ENCODE results near the gene CRADD. TPM values are rescaled to one million over a fixed set of nuclear protein-coding genes. Genes with fewer than 3 reads are reported as not detected.

Gene CRADD
- total RNA-seq, 1 donor from 2014 or later: 9.8 TPM

DNA sequence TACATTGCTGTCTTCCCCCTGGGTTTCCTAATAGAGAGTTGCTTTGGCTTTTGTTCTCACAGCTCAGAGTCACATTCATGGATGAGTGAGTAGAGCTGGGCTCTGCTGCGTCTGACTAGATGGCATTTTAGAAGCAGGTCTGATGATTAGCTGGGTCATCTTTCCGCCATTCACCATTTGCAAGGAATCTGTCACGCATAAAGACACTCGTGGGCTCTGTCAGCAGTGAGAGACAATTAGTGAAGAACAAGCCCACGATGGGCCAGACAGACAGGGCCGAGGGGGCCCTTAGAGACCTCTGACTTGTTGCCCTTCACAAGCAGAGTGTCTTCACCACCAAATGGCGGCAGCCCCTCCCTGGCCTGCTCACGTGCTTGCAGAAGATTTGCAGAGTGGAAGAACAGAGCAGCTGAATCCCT, 175.0 kb downstream of the CRADD start:
- H3K27me3 Mint-ChIP-seq (ENCODE audit: low read depth): no peaks in the 10 kb centered on the region
- H3K27ac Mint-ChIP-seq (ENCODE audit: unreplicated experiment): peak overlapping the region; percentile 7
- TF ChIP-seq, protein P1, sequence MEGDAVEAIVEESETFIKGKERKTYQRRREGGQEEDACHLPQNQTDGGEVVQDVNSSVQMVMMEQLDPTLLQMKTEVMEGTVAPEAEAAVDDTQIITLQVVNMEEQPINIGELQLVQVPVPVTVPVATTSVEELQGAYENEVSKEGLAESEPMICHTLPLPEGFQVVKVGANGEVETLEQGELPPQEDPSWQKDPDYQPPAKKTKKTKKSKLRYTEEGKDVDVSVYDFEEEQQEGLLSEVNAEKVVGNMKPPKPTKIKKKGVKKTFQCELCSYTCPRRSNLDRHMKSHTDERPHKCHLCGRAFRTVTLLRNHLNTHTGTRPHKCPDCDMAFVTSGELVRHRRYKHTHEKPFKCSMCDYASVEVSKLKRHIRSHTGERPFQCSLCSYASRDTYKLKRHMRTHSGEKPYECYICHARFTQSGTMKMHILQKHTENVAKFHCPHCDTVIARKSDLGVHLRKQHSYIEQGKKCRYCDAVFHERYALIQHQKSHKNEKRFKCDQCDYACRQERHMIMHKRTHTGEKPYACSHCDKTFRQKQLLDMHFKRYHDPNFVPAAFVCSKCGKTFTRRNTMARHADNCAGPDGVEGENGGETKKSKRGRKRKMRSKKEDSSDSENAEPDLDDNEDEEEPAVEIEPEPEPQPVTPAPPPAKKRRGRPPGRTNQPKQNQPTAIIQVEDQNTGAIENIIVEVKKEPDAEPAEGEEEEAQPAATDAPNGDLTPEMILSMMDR (conservative IDR thresholded peaks at IDR 0.05): no peak
- peaks cover 5% of the 10 kb centered on the region for H3K9me3 Mint-ChIP-seq
- no peaks in the 10 kb centered on the region for H3K36me3 Mint-ChIP-seq (ENCODE audit: low read depth)
- H3K4me1 Mint-ChIP-seq: peaks cover 42% of the 10 kb centered on the region
- no peak overlapping the region for H3K4me3 Mint-ChIP-seq
- no peak for DNase-seq (ENCODE audit: low read depth, low spot score)

DNA sequence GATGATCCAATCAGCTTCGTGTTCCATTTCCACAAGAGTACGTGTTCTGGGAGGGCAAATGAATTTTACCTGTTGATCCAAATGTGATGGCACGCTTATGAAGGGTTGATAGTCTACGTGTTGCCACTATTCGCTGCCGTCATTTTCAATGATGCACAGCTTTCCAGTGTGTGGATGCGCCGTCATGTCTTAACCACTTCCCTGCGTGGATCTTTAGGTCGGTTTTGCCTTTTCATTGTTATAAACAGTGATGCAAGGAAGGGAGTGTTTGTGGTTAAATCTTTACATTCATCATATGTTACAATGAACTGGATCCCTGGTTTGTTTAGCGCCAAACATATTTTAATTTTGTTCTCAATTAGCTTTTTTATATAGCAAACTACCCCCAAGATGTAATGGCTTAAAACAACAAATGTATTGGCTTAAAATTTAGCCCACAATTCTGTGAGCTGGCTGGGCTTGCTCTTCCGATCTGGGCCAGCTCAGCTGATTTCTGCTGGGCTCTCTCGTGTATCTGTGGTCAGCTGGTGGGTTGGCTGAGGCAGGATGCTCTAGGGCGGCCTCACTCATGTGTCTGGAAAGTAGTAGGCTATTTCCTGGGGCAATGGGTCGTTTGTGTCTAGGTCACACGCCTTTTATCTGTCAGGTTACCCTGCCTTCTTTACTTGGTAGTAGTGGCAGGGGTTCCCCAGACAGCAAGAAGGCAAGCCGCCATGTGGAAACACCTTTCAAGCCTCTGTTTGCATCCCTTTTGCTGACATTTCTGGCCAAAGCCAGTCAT, 176.7 kb downstream of the CRADD start:
- no peak overlapping the region for H3K27ac Mint-ChIP-seq (ENCODE audit: unreplicated experiment)
- no peak overlapping the region for H3K4me3 Mint-ChIP-seq
- peaks cover 52% of the 10 kb centered on the region for H3K4me1 Mint-ChIP-seq
- peaks cover under 1% of the 10 kb centered on the region for H3K9me3 Mint-ChIP-seq
- H3K27me3 Mint-ChIP-seq (ENCODE audit: low read depth): no peaks in the 10 kb centered on the region
- DNase-seq (ENCODE audit: low read depth, low spot score): no peak
- no peaks in the 10 kb centered on the region for H3K36me3 Mint-ChIP-seq (ENCODE audit: low read depth)
- TF ChIP-seq, protein P1 (conservative IDR thresholded peaks at IDR 0.05): no peak

DNA sequence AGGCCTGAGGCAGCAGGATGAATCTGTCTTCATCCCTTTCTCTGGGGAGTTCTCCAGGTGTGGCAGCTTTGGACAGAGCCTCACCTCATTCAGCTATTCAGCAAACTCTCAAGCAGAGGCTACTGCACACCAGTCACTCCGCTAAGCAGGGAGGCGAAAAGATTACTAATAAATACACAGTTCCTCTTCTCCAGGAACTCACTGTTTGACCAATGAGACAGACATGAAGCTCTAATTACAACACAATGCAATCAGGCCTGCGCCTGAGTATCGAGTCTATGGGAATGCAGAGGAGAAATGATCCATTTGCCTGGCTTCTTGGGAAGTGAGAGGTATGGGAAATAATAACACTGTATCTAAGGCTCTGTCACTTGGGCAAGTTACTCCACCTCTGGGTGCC, 178.1 kb downstream of the CRADD start:
- no peaks in the 10 kb centered on the region for H3K27me3 Mint-ChIP-seq (ENCODE audit: low read depth)
- H3K4me3 Mint-ChIP-seq: no peak overlapping the region
- H3K4me1 Mint-ChIP-seq: peaks cover 50% of the 10 kb centered on the region
- H3K36me3 Mint-ChIP-seq (ENCODE audit: low read depth): no peaks in the 10 kb centered on the region
- no peak overlapping the region for H3K27ac Mint-ChIP-seq (ENCODE audit: unreplicated experiment)
- DNase-seq (ENCODE audit: low read depth, low spot score): no peak
- H3K9me3 Mint-ChIP-seq: no peaks in the 10 kb centered on the region
- TF ChIP-seq, protein P1 (conservative IDR thresholded peaks at IDR 0.05): no peak

DNA sequence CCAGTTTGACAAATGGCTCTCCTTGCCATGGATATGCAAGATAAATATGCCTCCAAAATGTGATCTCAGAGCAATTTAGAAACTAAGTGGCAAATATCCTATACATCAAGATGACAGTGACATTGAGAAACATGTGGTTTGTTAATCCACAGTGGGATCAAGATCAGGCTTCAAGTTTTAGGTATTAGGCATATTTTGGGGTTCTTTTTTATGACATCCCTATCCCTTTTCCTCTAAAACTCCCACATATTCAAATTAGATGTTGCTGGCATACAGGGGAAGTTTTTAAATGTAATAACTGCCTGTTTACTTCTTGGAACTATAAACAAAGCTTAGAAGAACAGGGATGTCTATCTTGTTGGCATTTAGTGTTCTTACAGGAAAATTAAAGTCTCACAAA, 179.4 kb downstream of the CRADD start:
- no peak overlapping the region for H3K4me3 Mint-ChIP-seq
- H3K27me3 Mint-ChIP-seq (ENCODE audit: low read depth): no peaks in the 10 kb centered on the region
- no peak overlapping the region for H3K27ac Mint-ChIP-seq (ENCODE audit: unreplicated experiment)
- TF ChIP-seq, protein P1 (conservative IDR thresholded peaks at IDR 0.05): no peak
- DNase-seq (ENCODE audit: low read depth, low spot score): no peak
- peaks cover 40% of the 10 kb centered on the region for H3K4me1 Mint-ChIP-seq
- no peaks in the 10 kb centered on the region for H3K36me3 Mint-ChIP-seq (ENCODE audit: low read depth)
- H3K9me3 Mint-ChIP-seq: no peaks in the 10 kb centered on the region

DNA sequence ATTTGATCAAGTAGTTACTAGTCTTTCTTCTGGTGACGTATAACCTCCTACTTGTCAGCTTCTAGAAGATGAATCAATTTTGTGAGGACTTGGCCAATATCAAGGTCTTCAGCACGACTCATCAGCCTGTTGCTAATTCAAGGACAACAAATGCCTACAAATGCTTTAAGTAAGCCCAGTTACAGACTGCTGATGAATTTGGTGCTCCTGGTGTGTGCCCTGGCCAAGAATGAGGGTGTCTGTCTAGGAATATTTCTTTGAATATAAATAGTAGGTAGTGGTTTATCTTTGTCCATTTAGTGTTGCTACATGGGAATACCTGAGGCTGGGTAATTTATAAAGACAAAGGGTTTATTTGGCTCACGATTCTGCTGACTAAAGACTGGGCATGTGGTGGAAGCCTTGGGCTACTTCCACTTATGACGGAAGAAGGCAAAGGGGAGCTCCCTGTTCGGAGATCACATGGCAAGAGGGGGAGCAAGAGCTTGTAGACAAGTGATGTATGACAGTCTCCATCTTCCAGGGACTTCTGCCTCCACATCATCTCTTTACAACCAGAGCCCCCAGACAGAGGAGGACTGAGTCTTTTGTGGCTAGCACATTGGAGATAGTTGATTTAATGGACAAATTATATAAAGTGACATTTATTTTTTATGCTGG, 180.2 kb downstream of the CRADD start:
- no peak for DNase-seq (ENCODE audit: low read depth, low spot score)
- H3K27me3 Mint-ChIP-seq (ENCODE audit: low read depth): no peaks in the 10 kb centered on the region
- no peak overlapping the region for H3K27ac Mint-ChIP-seq (ENCODE audit: unreplicated experiment)
- H3K4me3 Mint-ChIP-seq: no peak overlapping the region
- H3K36me3 Mint-ChIP-seq (ENCODE audit: low read depth): peaks cover 4% of the 10 kb centered on the region
- TF ChIP-seq, protein P1 (conservative IDR thresholded peaks at IDR 0.05): no peak
- H3K4me1 Mint-ChIP-seq: peaks cover 32% of the 10 kb centered on the region
- peaks cover 3% of the 10 kb centered on the region for H3K9me3 Mint-ChIP-seq
